AG04450 (cell line): ENCODE data around the gene ARID5A. TPM values are rescaled to one million over a fixed set of nuclear protein-coding genes. Genes with fewer than 3 reads are reported as not detected.

Experiments used
- CTCF ChIA-PET: fragments of 300-600, 350-600 bp; formaldehyde crosslinking; extraction: SDS; loops from one replicate; lab custom pipeline; 2022; ENCODE audit warnings: antibody characterized with exemption, inconsistent platforms; lab: Charles Lee
- POLR2A ChIA-PET: fragments of 350-600 bp; formaldehyde crosslinking; extraction: SDS; loops from one replicate; lab custom pipeline; 2021; ENCODE audit warnings: antibody characterized with exemption, inconsistent platforms; lab: Yijun Ruan, JAX
- DNase-seq: peaks from one replicate; pipeline ENCODE4 v3.0.0-alpha.2; 2011; ENCODE audit warnings: low read depth, low spot score
- H3K27ac ChIP-seq: one replicate; pipeline ENCODE4 v1.5.1; 2012; ENCODE audit warnings: low read depth, low read length, control low read depth
- H3K27me3 ChIP-seq: one replicate; pipeline ENCODE4 v1.6.0; 2012; ENCODE audit warnings: low read length; ENCODE audit not compliant: control insufficient read depth, insufficient read depth
- H3K4me3 ChIP-seq: 2 replicates; pipeline ENCODE4 v1.5.1; 2011; ENCODE audit warnings: mild to moderate bottlenecking, low read depth, low read length, control low read depth
- H3K9me3 ChIP-seq: 2 replicates; pipeline ENCODE4 v1.5.1; 2012; ENCODE audit warnings: low read length; ENCODE audit not compliant: control insufficient read depth, insufficient read depth
- CTCF ChIP-seq: IDR thresholded peaks from 2 replicates; pipeline ENCODE4 v1.5.1; 2011; ENCODE audit warnings: low read depth, low read length, control low read depth, inconsistent platforms
- polyA plus RNA-seq: library from polyadenylated mRNA; depleted of rRNA; stranded (reverse); fragments of >200 nt; gene quantifications from 2 replicates; pipeline ENCODE4 v1.2.3, GENCODE V29; 2011

ARID5A gene
- polyA plus RNA-seq, 1 experiment = 3.1 TPM

GRCh38 chr2:96526615-96527285 lies 9.8 kb upstream of the ARID5A start:
- CTCF ChIA-PET = interaction anchor here (0.5 to 2.5 kb wide), 11 partner anchors 12 to 534 kb away, joined by 3 to 9 read pairs (median 4); no protein-coding TSS in a partner anchor

GRCh38 chr2:96527286-96528005 lies 9.1 kb upstream of the ARID5A start:
- peak; percentile 44 for TF ChIP-seq CTCF
- Histone ChIP-seq H3K27ac (peak overlapping the region; percentile 68), H3K4me3 (peak overlapping the region; percentile 52), H3K27me3 (peaks cover 17% of the 10 kb centered on the region), H3K9me3 (peaks cover 3% of the 10 kb centered on the region; the same call in 1 of the 2 replicates)
- ChIA-PET CTCF (interaction anchor here (0.5 to 2.5 kb wide), 12 partner anchors 11 to 535 kb away, joined by 3 to 9 read pairs (median 4); no protein-coding TSS in a partner anchor), POLR2A (interaction anchor here (0.6 kb wide), 1 partner anchor 110 kb away, joined by 5 read pairs; no protein-coding TSS in a partner anchor)
- no peak for DNase-seq

More at GRCh38 chr2:96526615-96527285, 9.8 kb upstream of the ARID5A start:
- peak overlapping the region; percentile 52 for H3K4me3 ChIP-seq
- TF ChIP-seq CTCF = no peak
- peaks cover 3% of the 10 kb centered on the region; the same call in 1 of the 2 replicates for H3K9me3 ChIP-seq
- POLR2A ChIA-PET = interaction anchor here (0.6 kb wide), 1 partner anchor 111 kb away, joined by 5 read pairs; no protein-coding TSS in a partner anchor
- H3K27me3 ChIP-seq = peaks cover 22% of the 10 kb centered on the region
- peak overlapping the region; percentile 68 for H3K27ac ChIP-seq
- no peak for DNase-seq

DNA sequence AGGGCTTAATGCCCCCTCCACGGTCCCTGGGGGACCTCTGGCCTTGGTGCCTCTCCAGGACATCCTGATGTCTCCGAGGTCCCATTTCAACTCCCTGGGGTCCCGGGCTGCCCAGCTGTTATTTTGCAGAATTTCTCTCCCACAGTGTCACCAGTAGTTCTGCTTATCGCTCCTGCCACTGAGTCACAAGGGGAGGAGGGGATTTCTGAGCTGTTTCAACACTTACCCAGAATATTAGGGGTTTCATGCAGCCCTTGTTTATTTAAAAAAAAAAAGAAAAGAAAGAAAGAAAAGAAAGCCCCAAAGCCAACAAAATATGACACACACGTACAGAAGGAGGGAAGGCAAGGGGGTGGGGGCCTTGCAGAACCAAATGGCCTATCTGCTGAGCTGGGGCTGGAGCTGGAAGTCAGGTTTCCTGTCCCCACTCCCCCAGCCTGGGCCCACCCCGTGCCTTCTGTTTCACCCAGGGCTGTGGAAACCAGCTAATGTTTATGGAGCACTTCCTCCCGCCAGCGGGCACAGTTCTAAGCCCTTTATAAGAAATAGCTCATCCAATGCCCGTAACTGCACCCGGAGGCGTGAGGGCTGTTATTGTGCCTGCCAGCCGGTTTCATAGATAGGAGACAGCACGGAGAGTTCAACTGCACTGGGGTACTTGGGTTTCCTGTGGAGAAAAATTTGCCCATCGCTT lies 8.4 kb upstream of the ARID5A start:
- Histone ChIP-seq H3K27me3 (peaks cover 11% of the 10 kb centered on the region), H3K27ac (peak overlapping the region; percentile 11), H3K4me3 (peak overlapping the region; percentile 41), H3K9me3 (peaks cover 3% of the 10 kb centered on the region; the same call in 1 of the 2 replicates)
- POLR2A ChIA-PET = no interaction called here
- CTCF ChIA-PET = interaction anchor here (0.7 to 2.5 kb wide), 6 partner anchors 16 to 140 kb away, joined by 3 to 9 read pairs (median 4); no protein-coding TSS in a partner anchor
- no peak for DNase-seq
- no peak for TF ChIP-seq CTCF

- ChIA-PET CTCF (interaction anchor here (0.7 to 2.5 kb wide), 6 partner anchors 17 to 141 kb away, joined by 3 to 9 read pairs (median 4); no protein-coding TSS in a partner anchor), POLR2A (no interaction called here)
- no peak for TF ChIP-seq CTCF
- H3K9me3 ChIP-seq = peaks cover 3% of the 10 kb centered on the region; the same call in 1 of the 2 replicates
- H3K27ac ChIP-seq = peak overlapping the region; percentile 31
- DNase-seq = no peak
- no peak overlapping the region for H3K4me3 ChIP-seq
- peaks cover 8% of the 10 kb centered on the region for H3K27me3 ChIP-seq
Observed at GRCh38 chr2:96528700-96529375, 7.7 kb upstream of the ARID5A start.
